Neural progenitor cell (in vitro differentiated cells): ENCODE measurements around the gene NIT1.

Experiments
- CTCF ChIP-seq: fragments of 200-600 bp; sonication (generic); IDR thresholded peaks from 2 replicates; pipeline ENCODE4 v1.5.1; 2017; ENCODE audit warnings: antibody characterized with exemption, mild to moderate bottlenecking
- EZH2 ChIP-seq: fragments of 200-600 bp; sonication (generic); IDR thresholded peaks from 2 replicates; pipeline ENCODE4 v1.6.1; 2017; ENCODE audit warnings: antibody characterized with exemption, mild to moderate bottlenecking, moderate library complexity

- no peak for TF ChIP-seq CTCF
- no peak for TF ChIP-seq EZH2
These were observed 26.8 kb upstream of the NIT1 start for GRCh38 chr1:161091093-161091492.
